ENCODE data around the gene VEGFA. TPM values are rescaled to one million over a fixed set of nuclear protein-coding genes. Genes with fewer than 3 reads are reported as not detected.

VEGFA gene
- total RNA-seq, 3 donors from 2014 or later = 89.4 to 165 (median 94.7) TPM

GRCh38 chr6:43785220-43785752 is 15.3 kb downstream of the VEGFA start:
- intact Hi-C loops (cut with DNase I, micrococcal nuclease) = no loop called here
- H3K4me1 ChIP-seq (ENCODE audit: low read depth) = no peaks in the 10 kb centered on the region
- no peak overlapping the region for H3K4me3 ChIP-seq
- no peak for TF ChIP-seq CTCF (IDR thresholded peaks at IDR 0.05)
- no peaks in the 10 kb centered on the region for H3K9me3 ChIP-seq
- no peak for ATAC-seq
- H3K36me3 ChIP-seq (ENCODE audit: low read depth) = peaks cover 4% of the 10 kb centered on the region
- no peak for DNase-seq

DNA sequence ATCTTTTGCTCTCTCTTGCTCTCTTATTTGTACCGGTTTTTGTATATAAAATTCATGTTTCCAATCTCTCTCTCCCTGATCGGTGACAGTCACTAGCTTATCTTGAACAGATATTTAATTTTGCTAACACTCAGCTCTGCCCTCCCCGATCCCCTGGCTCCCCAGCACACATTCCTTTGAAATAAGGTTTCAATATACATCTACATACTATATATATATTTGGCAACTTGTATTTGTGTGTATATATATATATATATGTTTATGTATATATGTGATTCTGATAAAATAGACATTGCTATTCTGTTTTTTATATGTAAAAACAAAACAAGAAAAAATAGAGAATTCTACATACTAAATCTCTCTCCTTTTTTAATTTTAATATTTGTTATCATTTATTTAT is 15.9 kb downstream of the VEGFA start:
- intact Hi-C loops (cut with DNase I, micrococcal nuclease) = no loop called here
- ATAC-seq (no peak), DNase-seq (no peak)
- no peak overlapping the region for H3K4me3 ChIP-seq
- H3K4me1 ChIP-seq (ENCODE audit: low read depth) = no peaks in the 10 kb centered on the region
- H3K36me3 ChIP-seq (ENCODE audit: low read depth) = peaks cover 4% of the 10 kb centered on the region
- H3K9me3 ChIP-seq = no peaks in the 10 kb centered on the region
- TF ChIP-seq CTCF (IDR thresholded peaks at IDR 0.05) = no peak

- Histone ChIP-seq H3K4me3 (no peak overlapping the region), H3K9me3 (no peaks in the 10 kb centered on the region), H3K4me1 (ENCODE audit: low read depth) (no peaks in the 10 kb centered on the region), H3K36me3 (ENCODE audit: low read depth) (peaks cover 4% of the 10 kb centered on the region)
- TF ChIP-seq CTCF (IDR thresholded peaks at IDR 0.05) = no peak
- intact Hi-C loops (cut with DNase I, micrococcal nuclease) = no loop called here
- DNase-seq (no peak), ATAC-seq (peak; percentile 36)
Observed at GRCh38 chr6:43786664-43787329, 16.8 kb downstream of the VEGFA start.

- peaks cover 4% of the 10 kb centered on the region for H3K36me3 ChIP-seq (ENCODE audit: low read depth)
- no peak overlapping the region for H3K4me3 ChIP-seq
- no peaks in the 10 kb centered on the region for H3K9me3 ChIP-seq
- no peak for ATAC-seq
- no peak for TF ChIP-seq CTCF (IDR thresholded peaks at IDR 0.05)
- no peak for DNase-seq
- intact Hi-C loops (cut with DNase I, micrococcal nuclease) = no loop called here
- H3K4me1 ChIP-seq (ENCODE audit: low read depth) = no peaks in the 10 kb centered on the region
Observed at GRCh38 chr6:43788301-43788700, 18.3 kb downstream of the VEGFA start.

DNA sequence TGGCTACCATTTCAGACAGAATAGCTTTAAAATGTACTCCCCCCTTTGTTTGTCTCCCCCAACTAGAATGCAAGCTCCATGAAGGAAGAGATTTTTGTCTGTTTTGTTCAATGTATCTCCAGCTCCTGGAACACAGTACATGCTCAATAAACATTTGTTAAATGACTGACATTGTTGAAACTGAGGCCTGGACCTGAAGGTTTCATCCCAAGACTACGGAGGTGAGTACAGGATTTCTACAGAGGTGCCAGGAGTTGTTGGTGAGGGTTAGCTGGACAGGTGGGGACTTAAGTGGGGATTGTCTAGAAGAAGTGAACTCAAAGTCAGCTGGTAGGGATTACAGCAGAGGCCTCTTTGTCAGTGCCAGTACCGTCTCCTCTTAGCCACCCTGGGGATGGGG is 19.4 kb downstream of the VEGFA start:
- DNase-seq = no peak
- Histone ChIP-seq H3K4me1 (ENCODE audit: low read depth) (no peaks in the 10 kb centered on the region), H3K9me3 (no peaks in the 10 kb centered on the region), H3K4me3 (no peak overlapping the region), H3K36me3 (ENCODE audit: low read depth) (peaks cover 4% of the 10 kb centered on the region)
- ATAC-seq = no peak
- TF ChIP-seq CTCF (IDR thresholded peaks at IDR 0.05) = no peak
- intact Hi-C loops (cut with DNase I, micrococcal nuclease) = no loop called here
